DND-41 (cell line): Measurements from ENCODE around the gene SMAD6.
"Not testable (repeated sequence)": the region's sequence is repeated elsewhere in the genome, so short reads cannot be mapped to it uniquely, and the experiment has no call there.

Source experiments
- ATAC-seq: fragments of 200-7000 bp; cut with Tn5 transposase; 3 replicates; pipeline ENCODE4 v1.9.1; 2021; ENCODE audit warnings: low read depth; ENCODE audit not compliant: insufficient read depth
- DNase-seq: peaks from one replicate; pipeline ENCODE4 v3.0.0-alpha.2; 2020
- H2AFZ ChIP-seq: 2 replicates; pipeline ENCODE4 v1.6.0; 2012; ENCODE audit warnings: low read depth, low read length
- H3K27ac ChIP-seq: 2 replicates; pipeline ENCODE4 v1.5.1; 2012; ENCODE audit warnings: low read length, inconsistent platforms
- H3K27me3 ChIP-seq: fragments of 200-600 bp; sonication (generic); 2 replicates; pipeline ENCODE4 v1.6.0; 2012; ENCODE audit warnings: low read length, mild to moderate bottlenecking, inconsistent platforms; ENCODE audit not compliant: insufficient read depth, poor library complexity
- H3K36me3 ChIP-seq: 2 replicates; pipeline ENCODE4 v1.5.1; 2012; ENCODE audit warnings: low read length, inconsistent platforms; ENCODE audit not compliant: insufficient read depth
- H3K4me1 ChIP-seq: 2 replicates; pipeline ENCODE4 v1.5.1; 2012; ENCODE audit warnings: mild to moderate bottlenecking, low read length; ENCODE audit not compliant: insufficient read depth
- H3K4me2 ChIP-seq: 2 replicates; pipeline ENCODE4 v1.6.0; 2012; ENCODE audit warnings: mild to moderate bottlenecking, moderate library complexity, low read length, inconsistent platforms; ENCODE audit not compliant: insufficient read depth
- H3K4me3 ChIP-seq, 2 experiments: fragments of 200-600 bp in 1 of 2; shearing (Covaris generic) in 1 of 2; 2 replicates each; pipeline ENCODE4 v1.5.1; 2012 to 2016; ENCODE audit warnings: inconsistent platforms in 2 of 2, low read length in 2 of 2, mild to moderate bottlenecking in 2 of 2, low read depth in 1 of 2, moderate library complexity in 1 of 2
- H3K79me2 ChIP-seq: 2 replicates; pipeline ENCODE4 v1.6.0; 2012; ENCODE audit warnings: low read length, inconsistent platforms; ENCODE audit not compliant: insufficient read depth
- H3K9ac ChIP-seq: 2 replicates; pipeline ENCODE4 v1.6.0; 2012; ENCODE audit warnings: low read depth, mild to moderate bottlenecking, inconsistent platforms, low read length, moderate library complexity
- H3K9me3 ChIP-seq: 2 replicates; pipeline ENCODE4 v1.5.1; 2012; ENCODE audit warnings: low read length, moderate library complexity, mild to moderate bottlenecking, inconsistent platforms; ENCODE audit not compliant: insufficient read depth, severe bottlenecking
- H4K20me1 ChIP-seq: 2 replicates; pipeline ENCODE4 v1.6.0; 2012; ENCODE audit warnings: low read length; ENCODE audit not compliant: insufficient read depth
- CTCF ChIP-seq: IDR thresholded peaks from 2 replicates; pipeline ENCODE4 v1.5.1; 2012; ENCODE audit warnings: borderline replicate concordance, low read length, moderate library complexity, mild to moderate bottlenecking; ENCODE audit not compliant: poor library complexity, severe bottlenecking; ENCODE audit errors: extremely low read depth
- EZH2 ChIP-seq: IDR thresholded peaks from 3 replicates; pipeline ENCODE4 v1.6.1; 2012; ENCODE audit warnings: borderline replicate concordance, low read depth, mild to moderate bottlenecking, moderate library complexity, low read length, inconsistent platforms; ENCODE audit not compliant: severe bottlenecking

The SMAD6 gene

GRCh38 chr15:66684136-66684681 is 17.8 kb upstream of the SMAD6 start:
- Histone ChIP-seq H3K4me2 (no peak overlapping the region), H3K4me3 (no peak overlapping the region), H3K4me1 (no peaks in the 10 kb centered on the region), H3K36me3 (no peaks in the 10 kb centered on the region), H3K79me2 (no peaks in the 10 kb centered on the region), H2AFZ (no peak overlapping the region), H3K27me3 (no peaks in the 10 kb centered on the region), H4K20me1 (no peaks in the 10 kb centered on the region), H3K9me3 (peaks cover 5% of the 10 kb centered on the region), H3K9ac (no peak overlapping the region), H3K27ac (no peak overlapping the region)
- TF ChIP-seq EZH2: no peak
- TF ChIP-seq CTCF: no peak
- ATAC-seq (no peak), DNase-seq (no peak)

- Histone ChIP-seq H3K4me2 (no peak overlapping the region), H2AFZ (no peak overlapping the region), H3K79me2 (no peaks in the 10 kb centered on the region), H4K20me1 (no peaks in the 10 kb centered on the region), H3K27ac (no peak overlapping the region), H3K36me3 (no peaks in the 10 kb centered on the region), H3K9ac (no peak overlapping the region), H3K27me3 (no peaks in the 10 kb centered on the region), H3K4me3 (no peak overlapping the region), H3K4me1 (no peaks in the 10 kb centered on the region), H3K9me3 (peaks cover 5% of the 10 kb centered on the region)
- TF ChIP-seq CTCF (peak; percentile 40), EZH2 (no peak)
- DNase-seq (no peak), ATAC-seq (no peak)
Observed at GRCh38 chr15:66685638-66686150, 16.3 kb upstream of the SMAD6 start.

GRCh38 chr15:66690912-66691311 is 11.1 kb upstream of the SMAD6 start:
- H2AFZ ChIP-seq, H3K79me2 ChIP-seq, H3K9ac ChIP-seq, H3K9me3 ChIP-seq, H3K4me2 ChIP-seq, H3K27ac ChIP-seq, H3K4me3 ChIP-seq, DNase-seq, H4K20me1 ChIP-seq, H3K36me3 ChIP-seq, H3K27me3 ChIP-seq, ATAC-seq: not testable (repeated sequence)
- H3K4me1 ChIP-seq: peaks cover 16% of the 10 kb centered on the region

- Histone ChIP-seq H3K9me3 (no peaks in the 10 kb centered on the region), H3K4me2 (no peak overlapping the region), H2AFZ (no peak overlapping the region; the same call in 1 of the 2 replicates), H3K9ac (no peak overlapping the region), H3K27ac (no peak overlapping the region), H3K79me2 (no peaks in the 10 kb centered on the region), H4K20me1 (no peaks in the 10 kb centered on the region), H3K4me3 (no peak overlapping the region), H3K36me3 (no peaks in the 10 kb centered on the region), H3K4me1 (peaks cover 16% of the 10 kb centered on the region), H3K27me3 (no peaks in the 10 kb centered on the region)
- ATAC-seq (no peak), DNase-seq (no peak)
- no peak for TF ChIP-seq CTCF
- no peak for TF ChIP-seq EZH2
Observed at GRCh38 chr15:66691727-66692126, 10.3 kb upstream of the SMAD6 start.
